K562 (cell line): ENCODE data around the gene FASTK. TPM values are rescaled to one million over a fixed set of nuclear protein-coding genes. Genes with fewer than 3 reads are reported as not detected.

ENCODE experiments used
- BRD4 ChIP-seq: fragments of 200-600 bp; sonication (generic); IDR thresholded peaks from 2 replicates; pipeline ENCODE4 v1.6.1; 2017; ENCODE audit warnings: inconsistent platforms
- CSDE1 ChIP-seq, 2 experiments: fragments of 450-650 bp; IDR thresholded peaks; 2 replicates each; pipeline ENCODE4 v1.6.1; 2016; ENCODE audit warnings: mild to moderate bottlenecking in 1 of 2
- HDGF ChIP-seq: fragments of 450-650 bp; IDR thresholded peaks from 2 replicates; pipeline ENCODE4 v1.6.1; 2016
- LCOR ChIP-seq: sonication (generic); formaldehyde crosslinking; IDR thresholded peaks from 2 replicates; pipeline ENCODE4 v1.8.0; 2022; ENCODE audit warnings: mild to moderate bottlenecking, missing genetic modification reagents
- MEIS2 ChIP-seq: fragments of 450-650 bp; IDR thresholded peaks from 2 replicates; pipeline ENCODE4 v1.6.1; 2014; ENCODE audit warnings: mild to moderate bottlenecking; ENCODE audit not compliant: partially characterized antibody
- MTA3 ChIP-seq: fragments of 450-650 bp; formaldehyde crosslinking; IDR thresholded peaks from 2 replicates; pipeline ENCODE4 v1.6.1; 2017; ENCODE audit warnings: mild to moderate bottlenecking, borderline replicate concordance
- PHF20 ChIP-seq: fragments of 450-650 bp; IDR thresholded peaks from 2 replicates; pipeline ENCODE4 v1.6.1; 2018; ENCODE audit not compliant: partially characterized antibody
- RBM34 ChIP-seq: fragments of 200-400 bp; formaldehyde crosslinking; IDR thresholded peaks from 2 replicates; pipeline ENCODE4 v1.6.1; 2018; ENCODE audit warnings: low read length, borderline replicate concordance; ENCODE audit not compliant: insufficient read depth
- SREBF1 ChIP-seq: fragments of 150-350 bp; IDR thresholded peaks from 2 replicates; pipeline ENCODE4 v1.6.1; 2014; ENCODE audit warnings: antibody characterized with exemption, low read depth, low read length, borderline replicate concordance
- polyA plus RNA-seq, 8 experiments: library from polyadenylated mRNA; depleted of rRNA in 4 of 8; stranded (reverse) in 5 of 8; unstranded in 3 of 8; fragments of >200 nt; fragmentation: Nextera tagmentation in 2 of 8; fragmentation: Illumina TruSeq in 1 of 8; extraction: Ambion mirVana in 2 of 8; extraction: Trizol in 1 of 8; gene quantifications; 2 replicates each; pipeline versions ENCODE4 v1.2.1 to v1.2.3, GENCODE V29; 2011 to 2014; ENCODE audit warnings: inconsistent platforms in 1 of 8, missing spikeins in 1 of 8
- total RNA-seq, 7 experiments: library from RNA; depleted of rRNA in 6 of 7; stranded (reverse); fragments of >200 nt in 6 of 7; fragmentation: Illumina TruSeq in 2 of 7; extraction: Trizol in 2 of 7; gene quantifications; 2 replicates each; pipeline versions ENCODE4 v1.2.1 to v1.2.3, GENCODE V29; 2011 to 2021; ENCODE audit warnings: low replicate concordance in 1 of 7
- TF ChIP-seq, protein P1 (sequence below): sonication (generic); formaldehyde crosslinking; IDR thresholded peaks from 2 replicates; pipeline ENCODE4 v1.8.0; 2022; ENCODE audit warnings: mild to moderate bottlenecking, missing genetic modification reagents
- TF ChIP-seq, protein P2 (sequence below): fragments of 200-800 bp; sonication (Bioruptor generic); IDR thresholded peaks from 2 replicates; pipeline ENCODE4 v1.6.1; 2016; ENCODE audit warnings: missing genetic modification characterization, missing compliant biosample characterization
- TF ChIP-seq, protein P3 (sequence below): fragments of 450-650 bp; IDR thresholded peaks from 2 replicates; pipeline ENCODE4 v1.6.1; 2017; ENCODE audit warnings: antibody characterized with exemption
- TF ChIP-seq, protein P4 (sequence below): fragments of 450-650 bp; IDR thresholded peaks from 2 replicates; pipeline ENCODE4 v1.7.0; 2016; ENCODE audit warnings: borderline replicate concordance
- TF ChIP-seq, protein P5 (sequence below), 2 experiments: fragments of 450-650 bp in 1 of 2; IDR thresholded peaks; 2 replicates each; pipeline ENCODE4 v1.6.1; 2011 to 2017; ENCODE audit warnings: low read depth in 2 of 2, antibody characterized with exemption in 1 of 2, borderline replicate concordance in 1 of 2, low read length in 1 of 2, mild to moderate bottlenecking in 1 of 2, mixed read lengths in 1 of 2; ENCODE audit not compliant: control insufficient read depth in 1 of 2

The FASTK gene
- total and polyA plus RNA-seq, 9 of the 15 experiments (the other 6 are each of a cell fraction or from before 2014, with no cell fraction given), result 0.51 to 150 (median 48.2) TPM

DNA sequence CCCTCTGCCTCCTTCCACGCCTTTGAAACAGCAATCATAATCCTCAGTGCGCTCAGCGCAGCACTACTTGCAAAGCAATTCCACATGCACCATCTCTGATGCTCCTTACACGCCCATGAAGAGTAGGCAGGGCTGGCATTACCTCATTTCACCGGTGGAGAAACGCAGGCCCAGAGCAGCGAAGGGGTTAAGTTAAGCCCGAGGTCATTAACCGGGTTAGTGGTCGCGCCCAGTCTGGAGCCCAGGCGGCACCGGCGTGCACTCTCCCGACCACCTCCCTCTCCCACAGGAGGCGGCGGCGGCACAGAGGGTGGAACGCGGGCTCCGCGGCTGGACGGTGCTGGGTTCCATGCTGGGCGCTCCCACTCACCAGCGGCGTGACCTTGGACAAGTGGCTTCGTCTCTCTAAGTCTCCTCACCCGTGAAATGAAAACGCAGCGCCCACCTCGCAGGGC, 515 bp downstream of the FASTK start (continued):
- no peak for TF ChIP-seq MEIS2
- no peak; the same call in 1 of the 2 replicates for TF ChIP-seq BRD4
- TF ChIP-seq LCOR, result no peak; the same call in 1 of the 2 replicates
- TF ChIP-seq, protein P1, sequence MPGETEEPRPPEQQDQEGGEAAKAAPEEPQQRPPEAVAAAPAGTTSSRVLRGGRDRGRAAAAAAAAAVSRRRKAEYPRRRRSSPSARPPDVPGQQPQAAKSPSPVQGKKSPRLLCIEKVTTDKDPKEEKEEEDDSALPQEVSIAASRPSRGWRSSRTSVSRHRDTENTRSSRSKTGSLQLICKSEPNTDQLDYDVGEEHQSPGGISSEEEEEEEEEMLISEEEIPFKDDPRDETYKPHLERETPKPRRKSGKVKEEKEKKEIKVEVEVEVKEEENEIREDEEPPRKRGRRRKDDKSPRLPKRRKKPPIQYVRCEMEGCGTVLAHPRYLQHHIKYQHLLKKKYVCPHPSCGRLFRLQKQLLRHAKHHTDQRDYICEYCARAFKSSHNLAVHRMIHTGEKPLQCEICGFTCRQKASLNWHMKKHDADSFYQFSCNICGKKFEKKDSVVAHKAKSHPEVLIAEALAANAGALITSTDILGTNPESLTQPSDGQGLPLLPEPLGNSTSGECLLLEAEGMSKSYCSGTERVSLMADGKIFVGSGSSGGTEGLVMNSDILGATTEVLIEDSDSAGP (CRISPR knock-in tag), result no peak
- TF ChIP-seq, protein P2, sequence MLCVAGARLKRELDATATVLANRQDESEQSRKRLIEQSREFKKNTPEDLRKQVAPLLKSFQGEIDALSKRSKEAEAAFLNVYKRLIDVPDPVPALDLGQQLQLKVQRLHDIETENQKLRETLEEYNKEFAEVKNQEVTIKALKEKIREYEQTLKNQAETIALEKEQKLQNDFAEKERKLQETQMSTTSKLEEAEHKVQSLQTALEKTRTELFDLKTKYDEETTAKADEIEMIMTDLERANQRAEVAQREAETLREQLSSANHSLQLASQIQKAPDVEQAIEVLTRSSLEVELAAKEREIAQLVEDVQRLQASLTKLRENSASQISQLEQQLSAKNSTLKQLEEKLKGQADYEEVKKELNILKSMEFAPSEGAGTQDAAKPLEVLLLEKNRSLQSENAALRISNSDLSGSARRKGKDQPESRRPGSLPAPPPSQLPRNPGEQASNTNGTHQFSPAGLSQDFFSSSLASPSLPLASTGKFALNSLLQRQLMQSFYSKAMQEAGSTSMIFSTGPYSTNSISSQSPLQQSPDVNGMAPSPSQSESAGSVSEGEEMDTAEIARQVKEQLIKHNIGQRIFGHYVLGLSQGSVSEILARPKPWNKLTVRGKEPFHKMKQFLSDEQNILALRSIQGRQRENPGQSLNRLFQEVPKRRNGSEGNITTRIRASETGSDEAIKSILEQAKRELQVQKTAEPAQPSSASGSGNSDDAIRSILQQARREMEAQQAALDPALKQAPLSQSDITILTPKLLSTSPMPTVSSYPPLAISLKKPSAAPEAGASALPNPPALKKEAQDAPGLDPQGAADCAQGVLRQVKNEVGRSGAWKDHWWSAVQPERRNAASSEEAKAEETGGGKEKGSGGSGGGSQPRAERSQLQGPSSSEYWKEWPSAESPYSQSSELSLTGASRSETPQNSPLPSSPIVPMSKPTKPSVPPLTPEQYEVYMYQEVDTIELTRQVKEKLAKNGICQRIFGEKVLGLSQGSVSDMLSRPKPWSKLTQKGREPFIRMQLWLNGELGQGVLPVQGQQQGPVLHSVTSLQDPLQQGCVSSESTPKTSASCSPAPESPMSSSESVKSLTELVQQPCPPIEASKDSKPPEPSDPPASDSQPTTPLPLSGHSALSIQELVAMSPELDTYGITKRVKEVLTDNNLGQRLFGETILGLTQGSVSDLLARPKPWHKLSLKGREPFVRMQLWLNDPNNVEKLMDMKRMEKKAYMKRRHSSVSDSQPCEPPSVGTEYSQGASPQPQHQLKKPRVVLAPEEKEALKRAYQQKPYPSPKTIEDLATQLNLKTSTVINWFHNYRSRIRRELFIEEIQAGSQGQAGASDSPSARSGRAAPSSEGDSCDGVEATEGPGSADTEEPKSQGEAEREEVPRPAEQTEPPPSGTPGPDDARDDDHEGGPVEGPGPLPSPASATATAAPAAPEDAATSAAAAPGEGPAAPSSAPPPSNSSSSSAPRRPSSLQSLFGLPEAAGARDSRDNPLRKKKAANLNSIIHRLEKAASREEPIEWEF, result no peak
- no peak for TF ChIP-seq CSDE1 (IDR thresholded peaks at IDR 0.05)
- no peak for TF ChIP-seq RBM34
- 0 out of 2 replicates have a peak, but pooled peaks have one; percentile 50 for TF ChIP-seq HDGF
- TF ChIP-seq, protein P3, sequence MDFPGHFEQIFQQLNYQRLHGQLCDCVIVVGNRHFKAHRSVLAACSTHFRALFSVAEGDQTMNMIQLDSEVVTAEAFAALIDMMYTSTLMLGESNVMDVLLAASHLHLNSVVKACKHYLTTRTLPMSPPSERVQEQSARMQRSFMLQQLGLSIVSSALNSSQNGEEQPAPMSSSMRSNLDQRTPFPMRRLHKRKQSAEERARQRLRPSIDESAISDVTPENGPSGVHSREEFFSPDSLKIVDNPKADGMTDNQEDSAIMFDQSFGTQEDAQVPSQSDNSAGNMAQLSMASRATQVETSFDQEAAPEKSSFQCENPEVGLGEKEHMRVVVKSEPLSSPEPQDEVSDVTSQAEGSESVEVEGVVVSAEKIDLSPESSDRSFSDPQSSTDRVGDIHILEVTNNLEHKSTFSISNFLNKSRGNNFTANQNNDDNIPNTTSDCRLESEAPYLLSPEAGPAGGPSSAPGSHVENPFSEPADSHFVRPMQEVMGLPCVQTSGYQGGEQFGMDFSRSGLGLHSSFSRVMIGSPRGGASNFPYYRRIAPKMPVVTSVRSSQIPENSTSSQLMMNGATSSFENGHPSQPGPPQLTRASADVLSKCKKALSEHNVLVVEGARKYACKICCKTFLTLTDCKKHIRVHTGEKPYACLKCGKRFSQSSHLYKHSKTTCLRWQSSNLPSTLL, result no peak
- no peak for TF ChIP-seq SREBF1
- TF ChIP-seq MTA3, result no peak
- TF ChIP-seq PHF20, result no peak
- TF ChIP-seq, protein P4, sequence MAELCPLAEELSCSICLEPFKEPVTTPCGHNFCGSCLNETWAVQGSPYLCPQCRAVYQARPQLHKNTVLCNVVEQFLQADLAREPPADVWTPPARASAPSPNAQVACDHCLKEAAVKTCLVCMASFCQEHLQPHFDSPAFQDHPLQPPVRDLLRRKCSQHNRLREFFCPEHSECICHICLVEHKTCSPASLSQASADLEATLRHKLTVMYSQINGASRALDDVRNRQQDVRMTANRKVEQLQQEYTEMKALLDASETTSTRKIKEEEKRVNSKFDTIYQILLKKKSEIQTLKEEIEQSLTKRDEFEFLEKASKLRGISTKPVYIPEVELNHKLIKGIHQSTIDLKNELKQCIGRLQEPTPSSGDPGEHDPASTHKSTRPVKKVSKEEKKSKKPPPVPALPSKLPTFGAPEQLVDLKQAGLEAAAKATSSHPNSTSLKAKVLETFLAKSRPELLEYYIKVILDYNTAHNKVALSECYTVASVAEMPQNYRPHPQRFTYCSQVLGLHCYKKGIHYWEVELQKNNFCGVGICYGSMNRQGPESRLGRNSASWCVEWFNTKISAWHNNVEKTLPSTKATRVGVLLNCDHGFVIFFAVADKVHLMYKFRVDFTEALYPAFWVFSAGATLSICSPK, result no peak
- TF ChIP-seq, protein P5, sequence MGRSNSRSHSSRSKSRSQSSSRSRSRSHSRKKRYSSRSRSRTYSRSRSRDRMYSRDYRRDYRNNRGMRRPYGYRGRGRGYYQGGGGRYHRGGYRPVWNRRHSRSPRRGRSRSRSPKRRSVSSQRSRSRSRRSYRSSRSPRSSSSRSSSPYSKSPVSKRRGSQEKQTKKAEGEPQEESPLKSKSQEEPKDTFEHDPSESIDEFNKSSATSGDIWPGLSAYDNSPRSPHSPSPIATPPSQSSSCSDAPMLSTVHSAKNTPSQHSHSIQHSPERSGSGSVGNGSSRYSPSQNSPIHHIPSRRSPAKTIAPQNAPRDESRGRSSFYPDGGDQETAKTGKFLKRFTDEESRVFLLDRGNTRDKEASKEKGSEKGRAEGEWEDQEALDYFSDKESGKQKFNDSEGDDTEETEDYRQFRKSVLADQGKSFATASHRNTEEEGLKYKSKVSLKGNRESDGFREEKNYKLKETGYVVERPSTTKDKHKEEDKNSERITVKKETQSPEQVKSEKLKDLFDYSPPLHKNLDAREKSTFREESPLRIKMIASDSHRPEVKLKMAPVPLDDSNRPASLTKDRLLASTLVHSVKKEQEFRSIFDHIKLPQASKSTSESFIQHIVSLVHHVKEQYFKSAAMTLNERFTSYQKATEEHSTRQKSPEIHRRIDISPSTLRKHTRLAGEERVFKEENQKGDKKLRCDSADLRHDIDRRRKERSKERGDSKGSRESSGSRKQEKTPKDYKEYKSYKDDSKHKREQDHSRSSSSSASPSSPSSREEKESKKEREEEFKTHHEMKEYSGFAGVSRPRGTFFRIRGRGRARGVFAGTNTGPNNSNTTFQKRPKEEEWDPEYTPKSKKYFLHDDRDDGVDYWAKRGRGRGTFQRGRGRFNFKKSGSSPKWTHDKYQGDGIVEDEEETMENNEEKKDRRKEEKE (IDR thresholded peaks at IDR 0.05; ENCODE audit: borderline replicate concordance in 1 of 2, control insufficient read depth in 1 of 2, low read depth in 2 of 2, low read length in 1 of 2), result no peak; a peak in 1 of 4 replicates
